HG03175 (cell line): ENCODE data around the gene RTN3.
"Not testable (repeated sequence)": the region's sequence is repeated elsewhere in the genome, so short reads cannot be mapped to it uniquely, and the experiment has no call there.

ENCODE experiments used
- ATAC-seq: cut with Tn5 transposase; IDR thresholded peaks from one replicate; pipeline ENCODE4 v1.9.1; 2021; ENCODE audit warnings: mild to moderate bottlenecking, moderate library complexity; ENCODE audit not compliant: unreplicated experiment

RTN3 gene

DNA sequence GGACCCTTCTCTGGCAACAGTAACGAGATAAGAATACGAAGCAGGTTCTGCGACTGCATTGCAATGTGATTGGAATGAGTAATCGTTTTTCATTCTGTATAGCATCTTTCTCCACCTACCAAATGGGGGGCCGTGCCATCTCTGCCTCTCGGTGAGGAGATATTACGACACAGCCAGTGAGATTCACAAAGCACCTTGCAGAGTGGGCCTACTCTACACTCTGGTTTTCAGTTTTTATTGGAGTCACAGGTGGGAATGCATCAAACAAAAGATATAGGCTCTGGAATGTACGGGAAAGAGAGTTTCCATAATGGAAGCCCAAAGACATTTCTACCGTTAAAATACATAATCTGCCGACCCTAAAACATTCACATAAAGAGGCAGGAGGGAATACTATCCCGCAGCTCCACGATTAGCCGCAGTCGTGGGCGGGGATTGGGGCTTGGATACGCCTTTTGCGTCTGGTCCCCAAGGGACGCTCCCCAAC, 423 bp upstream of the RTN3 start:
- ATAC-seq = no peak

DNA sequence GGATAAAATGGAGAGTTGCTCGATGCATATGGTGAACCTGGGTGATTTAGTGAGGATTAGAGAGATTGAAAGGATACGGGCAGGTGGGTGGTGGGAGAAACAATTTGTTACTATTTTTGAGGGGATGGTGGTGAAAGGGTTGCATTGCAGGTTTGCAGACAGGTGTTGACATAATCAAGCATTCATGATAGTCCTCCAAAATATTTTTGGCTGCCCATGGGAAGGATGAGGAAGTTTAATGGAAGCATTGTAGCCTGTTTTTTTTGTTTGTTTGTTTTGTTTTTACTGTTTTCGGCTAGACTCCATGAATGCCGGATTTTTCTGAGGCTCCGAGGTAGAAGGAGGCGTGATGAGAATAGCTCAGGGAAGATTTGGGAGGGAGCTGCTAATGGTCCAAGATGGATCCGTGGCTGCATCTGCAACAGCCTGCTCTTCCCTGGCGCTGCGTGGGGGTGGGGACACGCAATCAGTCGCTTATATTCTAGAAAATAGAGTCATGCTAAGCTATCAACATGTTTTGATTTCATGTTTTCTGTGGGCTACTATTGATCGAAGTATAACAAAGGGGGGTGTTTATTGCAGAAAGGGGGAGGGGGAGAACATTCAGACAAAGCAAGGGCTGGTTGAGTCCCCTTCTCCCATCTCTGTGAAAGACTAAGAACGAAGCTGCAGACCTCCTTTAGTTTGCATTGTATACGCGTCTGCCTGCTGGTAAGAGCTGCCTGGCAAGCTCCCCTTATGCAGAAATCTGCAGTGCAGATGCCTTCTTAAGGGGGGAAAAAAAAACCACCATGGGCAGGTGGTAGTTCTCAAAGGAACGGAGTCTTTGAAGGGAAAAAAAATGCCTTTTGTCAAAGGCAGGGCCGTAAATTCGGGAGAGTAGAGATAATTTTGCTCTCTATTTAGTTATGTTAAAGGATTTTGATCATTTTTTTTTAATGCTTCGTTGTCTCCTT, 1.0 kb downstream of the RTN3 start:
- ATAC-seq = peak; percentile 12

DNA sequence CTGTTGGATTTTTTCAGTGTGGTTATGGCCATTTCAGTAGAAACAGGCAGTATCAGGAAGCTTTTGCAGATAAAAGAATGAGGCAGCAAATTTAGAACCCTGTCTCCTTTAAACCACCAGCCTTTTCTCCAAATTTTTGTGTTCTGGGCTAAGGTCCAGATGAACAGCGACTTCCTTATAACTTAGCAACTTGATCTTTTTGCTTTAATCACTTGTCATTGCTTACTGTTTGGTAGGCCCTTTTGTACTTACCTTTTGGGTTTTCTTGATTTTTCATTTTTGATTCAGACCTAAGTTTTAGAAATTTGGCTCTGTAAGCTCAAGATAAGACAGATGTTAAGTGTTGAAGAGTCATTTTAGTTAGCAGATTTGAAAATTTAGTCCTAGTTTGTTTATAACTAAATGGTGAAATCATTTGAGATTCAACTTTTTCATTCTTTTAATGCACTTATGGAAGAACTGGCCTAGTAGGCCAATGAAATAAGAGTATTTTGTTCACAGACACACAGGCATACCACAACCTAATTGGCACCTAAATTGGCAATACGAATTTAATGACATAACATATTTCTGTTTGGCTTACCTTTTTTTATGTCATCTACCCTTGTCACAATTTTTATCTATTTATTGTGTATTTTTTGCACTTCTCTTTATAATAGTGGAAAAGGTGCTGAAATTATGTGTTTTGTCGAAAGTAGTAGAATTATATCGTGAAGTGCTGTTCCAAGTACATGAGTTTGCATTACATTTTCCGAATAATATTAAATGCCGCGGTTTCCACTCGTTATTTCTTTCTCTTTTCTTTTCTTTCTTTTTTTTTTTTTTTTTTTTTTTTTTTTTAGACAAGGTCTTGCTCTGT, 2.1 kb downstream of the RTN3 start:
- ATAC-seq = no peak

DNA sequence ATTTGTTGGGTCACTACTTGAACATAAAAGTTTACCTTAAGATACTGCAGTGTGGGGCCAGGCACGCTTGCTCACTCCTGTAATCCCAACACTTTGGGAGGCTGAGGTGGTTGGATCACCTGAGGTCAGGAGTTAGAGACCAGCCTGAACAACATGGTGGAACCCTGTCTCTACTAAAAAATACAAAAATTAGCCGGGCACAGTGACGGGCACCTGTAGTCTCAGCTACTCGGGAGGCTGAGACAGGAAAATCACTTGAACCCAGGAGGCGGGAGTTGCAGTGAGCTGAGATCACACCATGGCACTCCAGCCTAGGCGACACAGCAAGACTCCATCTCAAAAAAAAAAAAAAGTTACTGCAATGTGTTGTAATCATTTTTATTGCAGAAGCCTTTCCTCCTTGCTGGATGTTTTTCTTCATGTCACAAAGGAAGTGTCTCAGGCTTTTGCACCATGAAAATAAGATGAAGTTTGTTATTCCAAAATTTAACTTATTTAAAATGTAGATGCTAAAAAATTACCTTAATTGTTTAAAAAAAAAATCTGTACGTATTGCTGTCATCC, 3.9 kb downstream of the RTN3 start:
- not testable (repeated sequence) for ATAC-seq

DNA sequence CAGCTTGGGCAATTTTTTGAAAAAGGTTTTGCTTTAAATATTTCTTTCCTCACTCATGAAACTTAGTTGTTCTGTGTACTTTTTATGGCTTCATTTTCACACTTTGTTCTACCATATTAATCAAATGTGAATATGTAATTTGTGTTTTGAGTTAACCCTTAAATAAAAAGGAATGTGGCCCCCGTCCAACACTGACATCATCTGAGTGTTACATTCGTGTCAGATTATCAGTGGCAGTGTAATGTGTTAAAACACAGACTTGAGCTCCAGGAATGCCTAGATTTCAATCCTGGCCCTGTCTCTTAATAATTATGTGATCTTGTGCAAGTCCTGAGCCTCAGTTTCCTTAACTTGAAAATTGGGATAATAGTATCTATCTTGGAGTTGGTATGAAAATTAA, 5.6 kb downstream of the RTN3 start:
- ATAC-seq = no peak

DNA sequence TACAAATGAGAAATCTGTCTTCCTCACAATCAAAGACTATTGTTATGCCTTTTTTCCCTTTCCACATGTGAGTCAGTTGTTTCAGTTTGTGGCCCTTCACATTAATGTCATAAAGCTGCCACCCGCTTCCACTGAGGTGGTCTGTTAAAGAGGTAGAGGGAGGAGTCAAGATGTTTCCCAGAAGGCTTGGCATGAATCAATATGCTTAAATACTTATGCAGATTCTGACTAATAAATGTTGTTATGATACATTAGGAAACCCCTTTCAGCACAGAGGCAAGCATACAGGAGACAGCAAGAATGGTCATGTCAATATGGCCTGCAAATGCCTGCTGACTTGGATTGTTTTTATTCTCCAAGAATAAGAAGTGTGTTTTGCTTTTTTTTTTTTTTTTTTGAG, 6.5 kb downstream of the RTN3 start:
- no peak for ATAC-seq

DNA sequence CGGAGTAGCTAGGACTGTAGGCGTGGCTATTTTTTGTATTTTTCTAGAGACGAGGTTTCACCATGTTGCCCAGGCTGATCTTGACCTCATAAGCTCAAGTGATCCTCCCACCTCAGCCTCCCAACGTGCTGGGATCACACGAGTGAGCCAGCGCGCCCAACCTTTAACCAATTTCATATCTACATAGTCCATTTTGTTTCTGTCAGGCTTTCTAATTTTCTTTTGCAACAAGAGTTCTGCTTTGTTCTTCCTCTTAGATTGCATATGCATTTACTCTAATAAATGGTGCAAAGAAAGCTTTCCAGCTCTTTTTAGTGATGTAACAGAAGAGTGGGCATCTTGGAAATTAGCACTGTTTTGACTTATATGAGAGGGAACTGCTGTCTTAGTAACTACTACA, 13.3 kb downstream of the RTN3 start:
- no peak for ATAC-seq

DNA sequence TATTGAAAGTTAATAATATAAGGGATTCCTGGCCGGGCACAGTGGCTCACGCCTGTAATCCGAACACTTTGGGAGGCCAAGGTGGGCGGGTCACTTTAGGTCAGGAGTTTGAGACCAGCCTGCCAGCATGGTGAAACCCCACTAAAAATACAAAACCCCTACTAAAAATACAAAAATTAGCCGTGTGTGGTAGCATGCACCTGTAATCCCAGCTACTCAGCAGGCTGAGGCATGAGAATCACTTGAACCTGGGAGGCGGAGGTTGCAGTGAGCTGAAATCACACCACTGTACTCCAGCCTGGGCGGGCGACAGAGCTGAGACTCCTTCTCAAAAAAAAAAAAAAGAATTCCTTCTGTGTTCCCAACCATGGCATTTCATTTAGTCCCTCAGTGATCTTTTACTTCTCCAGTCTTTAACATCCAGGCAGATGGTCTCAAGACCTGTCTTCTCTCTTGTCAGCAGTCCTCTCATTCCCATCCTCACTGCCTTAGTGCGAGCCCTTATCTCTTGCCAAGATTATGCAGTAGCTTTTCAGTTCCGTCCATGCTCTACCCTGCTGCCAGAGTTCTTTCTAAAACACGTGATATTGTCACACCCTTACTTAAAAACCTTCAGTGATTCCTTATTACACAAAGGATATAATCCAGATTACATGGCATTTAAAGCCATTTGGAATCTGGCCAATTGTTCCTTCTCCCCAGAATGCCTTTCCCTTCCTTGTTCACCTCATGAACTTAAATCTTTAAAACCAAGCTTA, 17.9 kb downstream of the RTN3 start:
- no peak for ATAC-seq

DNA sequence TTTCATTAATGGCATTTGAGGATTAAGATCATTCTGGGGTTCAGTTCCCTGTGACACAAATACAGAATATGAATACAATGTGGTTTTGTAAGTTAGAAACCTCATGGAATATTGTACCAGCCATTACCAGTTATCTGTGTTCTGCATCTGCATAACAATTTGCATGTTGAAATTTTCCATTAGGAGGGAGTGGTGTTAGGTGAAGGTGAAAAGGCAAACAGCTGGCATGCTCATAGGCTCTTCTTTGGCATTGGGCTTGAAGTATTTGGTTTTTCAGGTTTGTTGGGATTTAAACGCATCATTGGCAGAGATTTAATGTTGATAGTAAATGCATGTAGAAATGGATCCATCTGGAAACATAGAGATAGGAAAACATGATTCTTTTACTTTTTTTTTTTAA, 18.6 kb downstream of the RTN3 start:
- no peak for ATAC-seq

DNA sequence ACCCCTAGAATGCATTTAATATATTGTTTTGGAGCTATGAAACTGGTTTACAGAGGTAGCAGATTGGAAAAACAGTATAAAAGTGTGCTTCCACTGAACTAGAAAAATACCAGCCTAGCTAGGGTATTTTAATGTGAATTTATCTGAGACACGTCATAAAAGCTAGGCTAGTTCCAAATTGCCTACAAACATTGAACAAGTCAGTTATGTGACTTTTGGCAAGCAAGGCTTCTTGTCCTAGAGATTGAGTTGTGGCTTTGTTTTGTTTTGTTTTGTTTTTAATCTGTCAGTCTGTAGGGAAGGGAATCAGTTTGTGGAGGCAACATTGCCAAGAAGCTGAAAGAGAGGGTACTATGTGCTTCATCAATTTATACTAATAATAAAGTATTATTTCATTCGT, 24.2 kb downstream of the RTN3 start:
- ATAC-seq = no peak

DNA sequence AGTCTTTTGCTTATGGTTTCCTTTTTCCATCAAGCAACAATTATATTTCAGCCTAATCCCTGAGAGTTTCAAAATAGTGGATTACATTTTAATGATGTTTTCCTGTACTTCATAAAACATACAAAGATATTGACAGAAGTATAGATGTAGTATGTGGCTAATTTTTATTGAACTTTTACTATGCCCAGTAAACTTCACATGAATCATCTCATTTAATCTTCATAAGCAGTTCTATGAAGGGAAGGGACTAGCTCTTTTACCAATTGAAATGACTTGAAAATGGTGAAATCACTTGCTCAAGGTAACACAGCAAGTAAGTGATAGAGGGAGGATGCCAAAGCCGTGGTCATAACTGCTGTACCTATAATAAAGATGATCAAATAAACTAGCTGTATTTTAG, 27.5 kb downstream of the RTN3 start:
- ATAC-seq = no peak

DNA sequence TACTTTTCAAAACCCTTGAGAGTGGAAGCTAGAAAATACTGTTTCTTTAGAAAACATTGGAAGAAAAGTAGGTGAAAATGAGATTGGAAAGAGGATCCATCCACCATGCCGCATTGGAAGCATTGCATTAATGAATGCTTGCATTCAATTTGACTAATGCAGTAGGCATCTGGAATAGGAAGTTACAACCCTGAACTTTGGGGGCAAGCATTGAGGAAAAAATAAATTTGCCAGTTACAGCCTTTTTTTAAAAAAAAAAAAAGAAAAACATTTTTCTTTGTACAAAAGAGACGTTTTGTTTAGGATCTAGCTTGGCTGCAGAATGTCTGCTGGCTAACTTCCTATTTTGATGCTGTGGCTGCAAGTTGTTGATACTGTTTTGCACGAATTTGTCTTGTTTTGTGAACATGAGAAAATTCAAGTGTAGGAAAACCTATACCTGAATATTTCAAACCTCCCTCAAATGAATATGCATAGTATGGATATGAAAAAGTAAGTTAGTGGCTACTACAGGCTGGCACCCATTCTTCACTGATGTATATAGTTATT, 28.1 kb downstream of the RTN3 start:
- no peak for ATAC-seq

DNA sequence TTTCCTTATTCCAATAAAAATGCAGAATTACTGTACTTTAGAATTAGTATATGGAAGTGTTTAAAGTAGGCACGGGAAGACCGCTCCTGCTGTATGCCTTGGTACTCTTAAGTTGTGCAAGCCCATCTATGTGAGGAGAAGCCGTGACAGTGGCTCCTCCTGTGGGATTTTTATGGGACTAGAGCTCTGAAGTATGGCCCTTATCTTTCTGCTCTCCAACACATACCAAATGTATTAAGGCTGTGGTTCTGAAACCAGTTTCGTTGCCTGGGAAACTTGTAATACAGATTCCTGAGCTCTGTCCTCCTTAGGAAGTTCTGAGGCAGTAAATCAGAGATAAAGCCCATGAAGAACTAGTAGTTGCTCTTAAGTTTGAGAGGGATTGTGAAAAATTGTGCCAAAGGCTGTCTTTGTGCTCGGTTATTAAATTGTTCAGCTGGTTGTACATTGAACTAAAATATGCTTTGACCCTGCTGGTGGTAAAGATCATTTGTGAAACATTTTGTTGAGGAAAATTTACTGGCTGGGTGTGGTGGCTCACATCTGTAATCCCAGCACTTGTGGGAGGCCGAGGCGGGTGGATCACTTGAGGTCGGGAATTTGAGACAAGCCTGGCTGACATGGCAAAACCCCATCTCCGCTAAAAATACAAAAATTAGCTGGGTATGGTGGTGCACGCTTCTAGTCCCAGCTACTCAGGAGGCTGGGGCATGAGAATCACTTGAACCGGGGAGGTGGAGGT, 29.3 kb downstream of the RTN3 start:
- ATAC-seq = no peak

DNA sequence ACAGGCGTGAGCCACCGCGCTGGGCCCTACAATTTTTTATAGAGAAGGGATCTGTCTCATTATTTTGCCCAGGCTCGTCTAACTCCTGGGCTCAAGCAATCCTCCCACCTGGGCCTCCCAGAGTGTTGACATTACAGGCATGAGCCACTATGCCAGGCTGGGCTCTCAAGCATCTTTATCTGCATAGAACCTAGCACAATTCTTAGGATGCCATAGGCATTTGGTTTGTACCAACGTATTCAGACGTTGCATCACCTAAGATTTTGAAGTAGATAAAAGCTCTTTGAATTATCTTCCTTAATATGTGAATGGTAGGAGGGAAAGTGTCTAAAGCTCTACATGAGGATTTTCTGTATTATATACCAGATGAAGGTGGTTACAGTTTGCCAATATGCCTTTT, 30.5 kb downstream of the RTN3 start:
- no peak for ATAC-seq

DNA sequence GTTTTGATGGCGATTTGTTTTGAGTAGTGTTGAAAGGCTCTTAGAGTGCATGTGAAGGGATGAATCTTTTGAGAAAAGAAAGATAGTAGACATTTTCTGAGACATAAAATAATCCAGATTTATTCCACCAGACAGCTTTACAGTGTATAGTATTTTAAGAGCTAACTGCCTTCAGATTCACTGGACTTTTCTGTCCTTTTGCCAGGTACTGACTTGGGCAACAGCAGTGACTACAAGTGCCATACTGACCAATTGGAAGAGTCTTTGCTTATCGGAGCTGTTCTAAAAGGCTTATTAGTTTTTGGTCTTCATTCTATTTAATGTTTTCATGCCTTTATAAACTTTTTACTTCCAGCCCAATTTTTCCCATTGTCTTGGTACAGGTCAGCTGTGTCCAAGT, 32.5 kb downstream of the RTN3 start:
- no peak for ATAC-seq

DNA sequence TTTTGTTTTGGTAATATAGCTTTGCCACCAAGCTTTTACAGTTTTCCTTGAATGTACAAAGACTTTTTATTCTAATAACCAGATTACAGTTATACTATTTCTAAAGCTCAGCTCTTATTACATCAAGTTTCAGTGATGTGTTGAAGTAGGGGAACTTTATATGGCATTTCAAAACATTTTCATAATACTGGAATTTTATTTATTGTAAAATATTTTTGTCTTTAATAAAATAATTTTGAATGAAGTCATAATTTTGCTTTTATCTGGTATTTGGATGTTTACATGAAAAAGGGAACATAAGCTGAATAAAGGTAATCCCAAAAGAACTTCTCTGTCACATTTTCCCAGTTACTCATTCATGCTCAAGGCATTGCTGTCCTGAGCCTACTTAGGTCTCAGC, 34.7 kb downstream of the RTN3 start:
- ATAC-seq = no peak

DNA sequence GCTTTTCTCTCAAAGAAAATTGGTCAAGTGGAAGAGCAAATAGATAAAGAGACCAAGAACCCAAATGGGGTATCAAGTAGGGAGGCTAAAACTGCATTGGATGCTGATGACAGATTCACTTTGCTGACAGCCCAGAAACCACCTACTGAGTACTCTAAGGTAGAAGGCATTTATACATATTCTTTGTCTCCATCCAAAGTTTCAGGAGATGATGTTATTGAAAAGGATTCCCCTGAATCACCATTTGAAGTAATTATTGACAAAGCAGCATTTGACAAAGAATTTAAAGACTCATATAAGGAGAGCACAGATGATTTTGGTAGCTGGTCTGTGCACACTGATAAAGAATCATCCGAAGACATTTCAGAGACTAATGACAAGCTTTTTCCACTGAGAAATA, 37.7 kb downstream of the RTN3 start:
- ATAC-seq = no peak

DNA sequence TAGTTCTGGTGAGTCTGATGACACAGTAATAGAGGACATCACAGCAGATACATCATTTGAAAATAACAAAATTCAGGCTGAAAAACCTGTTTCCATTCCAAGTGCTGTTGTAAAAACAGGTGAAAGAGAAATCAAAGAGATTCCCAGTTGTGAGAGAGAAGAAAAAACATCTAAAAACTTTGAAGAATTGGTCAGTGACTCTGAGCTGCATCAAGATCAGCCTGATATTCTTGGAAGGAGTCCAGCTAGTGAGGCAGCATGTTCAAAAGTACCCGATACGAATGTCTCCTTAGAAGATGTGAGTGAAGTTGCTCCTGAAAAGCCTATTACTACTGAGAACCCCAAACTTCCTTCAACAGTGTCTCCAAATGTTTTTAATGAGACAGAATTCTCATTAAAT, 38.7 kb downstream of the RTN3 start:
- no peak for ATAC-seq

DNA sequence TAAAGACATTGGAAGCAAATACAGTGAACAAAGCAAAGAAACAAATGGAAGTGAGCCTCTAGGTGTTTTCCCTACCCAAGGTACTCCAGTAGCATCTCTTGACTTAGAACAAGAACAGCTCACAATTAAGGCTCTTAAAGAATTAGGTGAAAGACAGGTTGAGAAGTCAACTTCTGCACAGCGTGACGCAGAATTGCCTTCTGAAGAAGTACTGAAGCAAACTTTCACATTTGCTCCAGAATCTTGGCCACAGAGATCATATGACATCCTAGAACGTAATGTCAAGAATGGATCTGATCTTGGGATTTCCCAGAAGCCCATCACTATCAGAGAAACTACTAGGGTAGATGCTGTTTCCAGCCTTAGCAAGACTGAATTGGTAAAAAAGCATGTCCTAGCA, 39.3 kb downstream of the RTN3 start:
- ATAC-seq = no peak

DNA sequence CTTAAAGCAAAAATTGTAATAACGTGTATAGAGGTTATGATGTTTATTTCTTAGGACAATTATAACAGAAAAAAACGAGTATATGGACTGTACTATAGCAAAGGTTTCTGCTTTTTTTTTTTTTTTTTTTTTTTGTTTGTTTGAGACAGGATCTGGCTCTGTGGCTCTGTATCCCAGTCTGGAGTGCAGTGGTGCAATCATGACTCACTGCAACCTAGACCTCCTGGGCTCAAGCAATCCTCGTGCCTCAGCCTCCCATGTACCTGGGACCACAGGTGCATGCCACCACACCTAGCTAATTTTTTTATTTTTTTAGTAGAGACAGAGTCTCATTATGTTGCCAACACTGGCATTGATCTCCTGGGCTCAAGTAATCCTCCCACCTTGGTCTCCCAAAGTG, 48.0 kb downstream of the RTN3 start:
- ATAC-seq = no peak
